WTC11 (cell line): ENCODE results near the gene MSH3. TPM values are rescaled to one million over a fixed set of nuclear protein-coding genes. Genes with fewer than 3 reads are reported as not detected.

Experiments used
- ATAC-seq: fragments of 200-7000 bp; cut with Tn5 transposase; 2 replicates; pipeline ENCODE4 v1.10.0; 2021; ENCODE audit warnings: mild to moderate bottlenecking, moderate library complexity
- CTCF ChIA-PET: fragments of 300-600 bp; sonication (Branson Sonifier 250); formaldehyde crosslinking; loops from one replicate; lab custom pipeline; 2021; ENCODE audit warnings: antibody characterized with exemption; lab: Charles Lee
- POLR2A ChIA-PET: fragments of 350-600 bp; sonication (Branson Sonifier 250); formaldehyde crosslinking; loops from one replicate; lab custom pipeline; 2021; ENCODE audit warnings: antibody characterized with exemption; lab: Charles Lee
- DNase-seq: peaks from one replicate; pipeline ENCODE4 v3.0.0; 2021; ENCODE audit warnings: low spot score
- H3K27ac Mint-ChIP-seq: 2 replicates; pipeline ENCODE4 v1.8.0; 2021; ENCODE audit warnings: mixed read lengths
- H3K27me3 Mint-ChIP-seq: 2 replicates; pipeline ENCODE4 v1.8.0; 2021; ENCODE audit warnings: low read depth, mild to moderate bottlenecking, moderate library complexity, mixed read lengths
- H3K36me3 Mint-ChIP-seq: 2 replicates; pipeline ENCODE4 v1.8.0; 2021; ENCODE audit warnings: mixed read lengths
- H3K4me1 Mint-ChIP-seq: 2 replicates; pipeline ENCODE4 v1.8.0; 2022; ENCODE audit warnings: mixed read lengths
- H3K4me3 Mint-ChIP-seq: 2 replicates; pipeline ENCODE4 v1.8.0; 2021; ENCODE audit warnings: mild to moderate bottlenecking, moderate library complexity, mixed read lengths
- H3K9me3 Mint-ChIP-seq: 2 replicates; pipeline ENCODE4 v1.8.0; 2021; ENCODE audit warnings: mixed read lengths
- ATF3 ChIP-seq: sonication (generic); formaldehyde crosslinking; conservative IDR thresholded peaks from 2 replicates; pipeline ENCODE4 v1.8.1; 2022; ENCODE audit warnings: mild to moderate bottlenecking, missing genetic modification reagents
- CREB1 ChIP-seq: sonication (generic); formaldehyde crosslinking; IDR thresholded peaks from 2 replicates; pipeline ENCODE4 v1.8.0; 2023; ENCODE audit warnings: mild to moderate bottlenecking, missing genetic modification reagents
- CREM ChIP-seq: sonication (generic); formaldehyde crosslinking; IDR thresholded peaks from 2 replicates; pipeline ENCODE4 v1.8.1; 2022; ENCODE audit warnings: mild to moderate bottlenecking, missing genetic modification reagents, moderate library complexity
- E2F1 ChIP-seq: sonication (generic); formaldehyde crosslinking; IDR thresholded peaks from 2 replicates; pipeline ENCODE4 v1.8.0; 2022; ENCODE audit warnings: mild to moderate bottlenecking, missing genetic modification reagents
- FOXP4 ChIP-seq: sonication (generic); formaldehyde crosslinking; IDR thresholded peaks from 2 replicates; pipeline ENCODE4 v1.8.0; 2022; ENCODE audit warnings: mild to moderate bottlenecking, missing genetic modification reagents
- GTF2I ChIP-seq: fragments of 250-450 bp; sonication (Bioruptor Pico); conservative IDR thresholded peaks from 2 replicates; pipeline ENCODE4 v1.4.0; 2021; ENCODE audit warnings: mild to moderate bottlenecking
- IRF2 ChIP-seq: sonication (generic); formaldehyde crosslinking; IDR thresholded peaks from 2 replicates; pipeline ENCODE4 v1.8.0; 2022; ENCODE audit warnings: low read depth, missing genetic modification reagents, borderline replicate concordance
- JAZF1 ChIP-seq: fragments of 250-450 bp; sonication (Bioruptor Pico); IDR thresholded peaks from 2 replicates; pipeline ENCODE4 v1.9.0; 2021; ENCODE audit warnings: moderate library complexity, mild to moderate bottlenecking, inconsistent platforms
- JUN ChIP-seq: sonication (generic); formaldehyde crosslinking; IDR thresholded peaks from 2 replicates; pipeline ENCODE4 v1.8.0; 2023; ENCODE audit warnings: mild to moderate bottlenecking, missing genetic modification reagents
- MAX ChIP-seq: sonication (generic); formaldehyde crosslinking; IDR thresholded peaks from 2 replicates; pipeline ENCODE4 v1.8.0; 2022; ENCODE audit warnings: mild to moderate bottlenecking, missing genetic modification reagents
- OVOL2 ChIP-seq: fragments of 250-450 bp; sonication (Bioruptor Pico); IDR thresholded peaks from 2 replicates; pipeline ENCODE4 v1.9.0; 2021; ENCODE audit warnings: mild to moderate bottlenecking, borderline replicate concordance
- PRDM15 ChIP-seq: sonication (generic); formaldehyde crosslinking; IDR thresholded peaks from 2 replicates; pipeline ENCODE4 v1.8.0; 2022; ENCODE audit warnings: missing genetic modification reagents
- SMAD4 ChIP-seq: sonication (generic); formaldehyde crosslinking; IDR thresholded peaks from 2 replicates; pipeline ENCODE4 v1.8.0; 2022; ENCODE audit warnings: mild to moderate bottlenecking, missing genetic modification reagents
- total RNA-seq: library from RNA; stranded (reverse); gene quantifications from 3 replicates; pipeline ENCODE4 v1.2.3, GENCODE V29; 2021
- TF ChIP-seq, protein P1 (sequence below): fragments of 250-450 bp; sonication (Bioruptor Pico); IDR thresholded peaks from 2 replicates; pipeline ENCODE4 v1.8.0; 2021; ENCODE audit warnings: mild to moderate bottlenecking
- TF ChIP-seq, protein P2 (sequence below): fragments of 250-450 bp; sonication (Bioruptor Pico); IDR thresholded peaks from 2 replicates; pipeline ENCODE4 v1.9.0; 2021; ENCODE audit warnings: mild to moderate bottlenecking, borderline replicate concordance

Gene MSH3
- total RNA-seq, 1 experiment from 2014 or later, result 14.6 TPM

GRCh38 chr5:80703291-80703690 is 48.8 kb downstream of the MSH3 start:
- CTCF ChIA-PET, result interaction anchor here (1.4 kb wide), 1 partner anchor 9 kb away, joined by 5 read pairs; no protein-coding TSS in a partner anchor
- ATAC-seq, result 0 out of 2 replicates have a peak, but pooled peaks have one; percentile 9
- Mint-ChIP-seq H3K4me1 (peaks cover 31% of the 10 kb centered on the region), H3K9me3 (peaks cover 9% of the 10 kb centered on the region), H3K4me3 (no peak overlapping the region), H3K27me3 (no peaks in the 10 kb centered on the region), H3K27ac (peak overlapping the region; percentile 26; the same call in 1 of the 2 replicates), H3K36me3 (peaks cover 11% of the 10 kb centered on the region)
- no peak for TF ChIP-seq PRDM15 (CRISPR knock-in tag)
- no peak for TF ChIP-seq GTF2I
- no peak for TF ChIP-seq JAZF1 (CRISPR knock-in tag)
- no peak for TF ChIP-seq SMAD4 (CRISPR knock-in tag)
- TF ChIP-seq E2F1 (CRISPR knock-in tag), result no peak
- TF ChIP-seq CREM (CRISPR knock-in tag), result no peak
- TF ChIP-seq CREB1, result no peak
- no peak for TF ChIP-seq MAX (CRISPR knock-in tag)
- no peak for TF ChIP-seq ATF3
- no peak for TF ChIP-seq JUN
- TF ChIP-seq FOXP4 (CRISPR knock-in tag), result no peak
- TF ChIP-seq IRF2 (CRISPR knock-in tag), result no peak
- TF ChIP-seq, protein P1, sequence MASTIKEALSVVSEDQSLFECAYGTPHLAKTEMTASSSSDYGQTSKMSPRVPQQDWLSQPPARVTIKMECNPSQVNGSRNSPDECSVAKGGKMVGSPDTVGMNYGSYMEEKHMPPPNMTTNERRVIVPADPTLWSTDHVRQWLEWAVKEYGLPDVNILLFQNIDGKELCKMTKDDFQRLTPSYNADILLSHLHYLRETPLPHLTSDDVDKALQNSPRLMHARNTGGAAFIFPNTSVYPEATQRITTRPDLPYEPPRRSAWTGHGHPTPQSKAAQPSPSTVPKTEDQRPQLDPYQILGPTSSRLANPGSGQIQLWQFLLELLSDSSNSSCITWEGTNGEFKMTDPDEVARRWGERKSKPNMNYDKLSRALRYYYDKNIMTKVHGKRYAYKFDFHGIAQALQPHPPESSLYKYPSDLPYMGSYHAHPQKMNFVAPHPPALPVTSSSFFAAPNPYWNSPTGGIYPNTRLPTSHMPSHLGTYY (CRISPR knock-in tag), result no peak
- no peak for TF ChIP-seq OVOL2 (CRISPR knock-in tag)
- TF ChIP-seq, protein P2, sequence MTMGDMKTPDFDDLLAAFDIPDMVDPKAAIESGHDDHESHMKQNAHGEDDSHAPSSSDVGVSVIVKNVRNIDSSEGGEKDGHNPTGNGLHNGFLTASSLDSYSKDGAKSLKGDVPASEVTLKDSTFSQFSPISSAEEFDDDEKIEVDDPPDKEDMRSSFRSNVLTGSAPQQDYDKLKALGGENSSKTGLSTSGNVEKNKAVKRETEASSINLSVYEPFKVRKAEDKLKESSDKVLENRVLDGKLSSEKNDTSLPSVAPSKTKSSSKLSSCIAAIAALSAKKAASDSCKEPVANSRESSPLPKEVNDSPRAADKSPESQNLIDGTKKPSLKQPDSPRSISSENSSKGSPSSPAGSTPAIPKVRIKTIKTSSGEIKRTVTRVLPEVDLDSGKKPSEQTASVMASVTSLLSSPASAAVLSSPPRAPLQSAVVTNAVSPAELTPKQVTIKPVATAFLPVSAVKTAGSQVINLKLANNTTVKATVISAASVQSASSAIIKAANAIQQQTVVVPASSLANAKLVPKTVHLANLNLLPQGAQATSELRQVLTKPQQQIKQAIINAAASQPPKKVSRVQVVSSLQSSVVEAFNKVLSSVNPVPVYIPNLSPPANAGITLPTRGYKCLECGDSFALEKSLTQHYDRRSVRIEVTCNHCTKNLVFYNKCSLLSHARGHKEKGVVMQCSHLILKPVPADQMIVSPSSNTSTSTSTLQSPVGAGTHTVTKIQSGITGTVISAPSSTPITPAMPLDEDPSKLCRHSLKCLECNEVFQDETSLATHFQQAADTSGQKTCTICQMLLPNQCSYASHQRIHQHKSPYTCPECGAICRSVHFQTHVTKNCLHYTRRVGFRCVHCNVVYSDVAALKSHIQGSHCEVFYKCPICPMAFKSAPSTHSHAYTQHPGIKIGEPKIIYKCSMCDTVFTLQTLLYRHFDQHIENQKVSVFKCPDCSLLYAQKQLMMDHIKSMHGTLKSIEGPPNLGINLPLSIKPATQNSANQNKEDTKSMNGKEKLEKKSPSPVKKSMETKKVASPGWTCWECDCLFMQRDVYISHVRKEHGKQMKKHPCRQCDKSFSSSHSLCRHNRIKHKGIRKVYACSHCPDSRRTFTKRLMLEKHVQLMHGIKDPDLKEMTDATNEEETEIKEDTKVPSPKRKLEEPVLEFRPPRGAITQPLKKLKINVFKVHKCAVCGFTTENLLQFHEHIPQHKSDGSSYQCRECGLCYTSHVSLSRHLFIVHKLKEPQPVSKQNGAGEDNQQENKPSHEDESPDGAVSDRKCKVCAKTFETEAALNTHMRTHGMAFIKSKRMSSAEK (CRISPR knock-in tag), result no peak
- no peak for DNase-seq
- POLR2A ChIA-PET, result no interaction called here
